PC-3 (cell line): Measurements from ENCODE around the gene TMEM156.

Source experiments
- CTCF ChIP-seq: fragments of 300-600 bp; sonication (generic); conservative IDR thresholded peaks from 2 replicates; pipeline ENCODE4 v1.5.1; 2017; ENCODE audit warnings: antibody characterized with exemption, low read depth, mild to moderate bottlenecking, low read length
- EZH2 ChIP-seq: fragments of 300-600 bp; sonication (generic); IDR thresholded peaks from one replicate; pipeline ENCODE4 v1.6.1; 2017; ENCODE audit warnings: antibody characterized with exemption, mild to moderate bottlenecking, low read length; ENCODE audit not compliant: unreplicated experiment
- EZH2phosphoT487 ChIP-seq: fragments of 300-600 bp; sonication (generic); IDR thresholded peaks from 2 replicates; pipeline ENCODE4 v1.6.1; 2018; ENCODE audit warnings: mild to moderate bottlenecking, antibody characterized with exemption, low read length, borderline replicate concordance

DNA sequence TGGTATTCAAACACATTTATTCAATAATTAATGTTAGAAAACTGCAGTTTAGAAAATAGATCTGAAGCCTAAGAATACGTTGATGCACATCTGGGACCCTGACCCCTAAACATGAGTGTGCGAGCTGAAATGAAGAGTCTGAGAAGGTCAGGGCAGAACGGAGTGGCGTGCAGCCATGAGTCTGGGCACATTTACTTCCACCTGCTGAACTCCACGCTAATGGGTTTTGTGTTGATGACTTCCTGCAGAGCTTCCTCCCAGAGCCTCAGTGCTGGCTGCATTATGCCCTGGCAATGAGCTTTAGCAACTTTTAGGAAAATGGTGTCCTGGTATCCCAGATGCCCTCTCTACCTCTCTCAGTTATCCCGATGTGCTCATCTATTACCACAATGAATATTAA is 111.5 kb downstream of the TMEM156 start:
- TF ChIP-seq CTCF, result no peak
- no peak for TF ChIP-seq EZH2
- TF ChIP-seq EZH2phosphoT487, result no peak
